Parathyroid adenoma (tissue), 2 donors: ENCODE results near the gene RUNX2.

Experiments used
- H2AFZ ChIP-seq: fragments of 300-600 bp; sonication (generic); one replicate; pipeline ENCODE4 v1.7.0; 2017; ENCODE audit warnings: antibody characterized with exemption, mild to moderate bottlenecking
- H3K27ac ChIP-seq: fragments of 300-600 bp; sonication (generic); one replicate; pipeline ENCODE4 v1.7.0; 2017
- H3K27me3 ChIP-seq: fragments of 300-600 bp; sonication (generic); one replicate; pipeline ENCODE4 v1.7.0; 2017; ENCODE audit warnings: low read length; ENCODE audit not compliant: control insufficient read depth, insufficient read depth
- H3K36me3 ChIP-seq: fragments of 300-600 bp; sonication (generic); one replicate; pipeline ENCODE4 v1.7.0; 2017; ENCODE audit warnings: low read length; ENCODE audit not compliant: control insufficient read depth, insufficient read depth
- H3K4me1 ChIP-seq: fragments of 300-600 bp; sonication (generic); one replicate; pipeline ENCODE4 v1.7.0; 2017; ENCODE audit warnings: control low read depth
- H3K4me2 ChIP-seq: fragments of 300-600 bp; sonication (generic); one replicate; pipeline ENCODE4 v1.7.0; 2017; ENCODE audit warnings: low read length
- H3K4me3 ChIP-seq: fragments of 300-600 bp; sonication (generic); one replicate; pipeline ENCODE4 v1.7.0; 2017; ENCODE audit warnings: low read depth, low read length
- H3K79me2 ChIP-seq: fragments of 300-600 bp; sonication (generic); one replicate; pipeline ENCODE4 v1.7.0; 2017; ENCODE audit warnings: control low read depth
- H3K9ac ChIP-seq: fragments of 300-600 bp; sonication (generic); one replicate; pipeline ENCODE4 v1.7.0; 2017; ENCODE audit warnings: mild to moderate bottlenecking
- H3K9me3 ChIP-seq: fragments of 300-600 bp; sonication (generic); one replicate; pipeline ENCODE4 v1.7.0; 2017; ENCODE audit warnings: low read length; ENCODE audit not compliant: control insufficient read depth
- CTCF ChIP-seq: fragments of 300-600 bp; sonication (generic); IDR thresholded peaks from one replicate; pipeline ENCODE4 v1.7.0; 2017; ENCODE audit warnings: antibody characterized with exemption, mild to moderate bottlenecking
- donor health status: primary hyperparathyroidism.

Gene RUNX2

GRCh38 chr6:45562171-45562570 lies 234.0 kb downstream of the RUNX2 start:
- no peaks in the 10 kb centered on the region for H3K79me2 ChIP-seq
- H3K4me3 ChIP-seq, result no peak overlapping the region
- H3K27ac ChIP-seq, result no peak overlapping the region
- no peak for TF ChIP-seq CTCF
- H3K36me3 ChIP-seq, result no peaks in the 10 kb centered on the region
- no peak overlapping the region for H2AFZ ChIP-seq
- no peaks in the 10 kb centered on the region for H3K9me3 ChIP-seq
- H3K4me1 ChIP-seq, result no peaks in the 10 kb centered on the region
- no peak overlapping the region for H3K9ac ChIP-seq
- no peak overlapping the region for H3K4me2 ChIP-seq
- H3K27me3 ChIP-seq, result no peaks in the 10 kb centered on the region

- no peaks in the 10 kb centered on the region for H3K9me3 ChIP-seq
- no peaks in the 10 kb centered on the region for H3K27me3 ChIP-seq
- H3K36me3 ChIP-seq, result no peaks in the 10 kb centered on the region
- H3K4me1 ChIP-seq, result no peaks in the 10 kb centered on the region
- no peak overlapping the region for H3K9ac ChIP-seq
- no peak overlapping the region for H2AFZ ChIP-seq
- no peak overlapping the region for H3K4me2 ChIP-seq
- no peaks in the 10 kb centered on the region for H3K79me2 ChIP-seq
- no peak for TF ChIP-seq CTCF
- no peak overlapping the region for H3K27ac ChIP-seq
- no peak overlapping the region for H3K4me3 ChIP-seq
Measured at GRCh38 chr6:45563041-45563440, 234.9 kb downstream of the RUNX2 start.

GRCh38 chr6:45563844-45564243 lies 235.7 kb downstream of the RUNX2 start:
- H3K4me3 ChIP-seq, result no peak overlapping the region
- no peaks in the 10 kb centered on the region for H3K4me1 ChIP-seq
- no peak for TF ChIP-seq CTCF
- H2AFZ ChIP-seq, result no peak overlapping the region
- H3K4me2 ChIP-seq, result no peak overlapping the region
- no peak overlapping the region for H3K9ac ChIP-seq
- H3K79me2 ChIP-seq, result no peaks in the 10 kb centered on the region
- no peak overlapping the region for H3K27ac ChIP-seq
- no peaks in the 10 kb centered on the region for H3K36me3 ChIP-seq
- H3K9me3 ChIP-seq, result no peaks in the 10 kb centered on the region
- no peaks in the 10 kb centered on the region for H3K27me3 ChIP-seq

GRCh38 chr6:45566882-45567281 lies 238.8 kb downstream of the RUNX2 start:
- Histone ChIP-seq H3K79me2 (no peaks in the 10 kb centered on the region), H3K27ac (no peak overlapping the region)
- no peak for TF ChIP-seq CTCF

GRCh38 chr6:45567879-45568278 lies 239.7 kb downstream of the RUNX2 start:
- H3K4me3 ChIP-seq, result no peak overlapping the region
- no peaks in the 10 kb centered on the region for H3K4me1 ChIP-seq
- H3K9ac ChIP-seq, result no peak overlapping the region
- H3K27me3 ChIP-seq, result no peaks in the 10 kb centered on the region
- no peak overlapping the region for H3K4me2 ChIP-seq
- no peak overlapping the region for H3K27ac ChIP-seq
- no peaks in the 10 kb centered on the region for H3K9me3 ChIP-seq
- H2AFZ ChIP-seq, result no peak overlapping the region
- no peak for TF ChIP-seq CTCF
- no peaks in the 10 kb centered on the region for H3K36me3 ChIP-seq
- no peaks in the 10 kb centered on the region for H3K79me2 ChIP-seq

More at GRCh38 chr6:45566882-45567281, 238.8 kb downstream of the RUNX2 start:
- H3K4me3 ChIP-seq, result no peak overlapping the region
- H2AFZ ChIP-seq, result no peak overlapping the region
- H3K9ac ChIP-seq, result no peak overlapping the region
- no peak overlapping the region for H3K4me2 ChIP-seq
- no peaks in the 10 kb centered on the region for H3K9me3 ChIP-seq
- no peaks in the 10 kb centered on the region for H3K27me3 ChIP-seq
- no peaks in the 10 kb centered on the region for H3K4me1 ChIP-seq
- no peaks in the 10 kb centered on the region for H3K36me3 ChIP-seq
